B cell (primary cell): ENCODE measurements around the gene PLPPR2. TPM values are rescaled to one million over a fixed set of nuclear protein-coding genes. Genes with fewer than 3 reads are reported as not detected.

Source experiments
- ATAC-seq: fragments of 200-7000 bp; cut with Tn5 transposase; one replicate; pipeline ENCODE4 v1.10.0; 2021; ENCODE audit warnings: low read depth, mild to moderate bottlenecking, moderate number of reproducible peaks, moderate library complexity
- CTCF ChIA-PET: fragments of 350-600 bp; sonication (Branson Sonifier 250); formaldehyde crosslinking; loops from one replicate; lab custom pipeline; 2021; ENCODE audit warnings: antibody characterized with exemption, inconsistent platforms; lab: Charles Lee
- POLR2A ChIA-PET: fragments of 350-600 bp; sonication (Branson Sonifier 250); formaldehyde crosslinking; loops from one replicate; lab custom pipeline; 2021; ENCODE audit warnings: antibody characterized with exemption; lab: Charles Lee
- DNase-seq: peaks from one replicate; pipeline ENCODE4 v3.0.0; 2013
- H2AFZ ChIP-seq: 2 replicates; pipeline ENCODE4 v1.6.1; 2012; ENCODE audit warnings: mild to moderate bottlenecking, low read depth, low read length; ENCODE audit not compliant: insufficient read depth, poor library complexity, severe bottlenecking
- H3K27ac ChIP-seq, 2 donors: 1 replicate in 1 of 2; 2 replicates in 1 of 2; pipeline ENCODE4 v1.5.1; 2012 to 2013; ENCODE audit warnings: low read length in 2 of 2, mild to moderate bottlenecking in 2 of 2, moderate library complexity in 1 of 2
- H3K27me3 ChIP-seq, 4 experiments: fragments of 200-600 bp in 1 of 4; sonication (generic) in 1 of 4; replicated peaks in 1 of 4; 1 replicate in 2 of 4; 2 replicates in 2 of 4; pipeline versions ENCODE4 v1.6.1 to v1.7.0; 2013 to 2016; ENCODE audit warnings: low read length in 3 of 4, mild to moderate bottlenecking in 2 of 4, mixed read lengths in 1 of 4, moderate library complexity in 1 of 4; ENCODE audit not compliant: insufficient read depth in 4 of 4, control insufficient read depth in 3 of 4; ENCODE audit errors: control extremely low read depth in 1 of 4
- H3K36me3 ChIP-seq, 2 experiments: replicated peaks in 1 of 2; 1 replicate in 1 of 2; 2 replicates in 1 of 2; pipeline versions ENCODE4 v1.6.1 to v1.7.1; 2013; ENCODE audit warnings: low read length in 1 of 2; ENCODE audit not compliant: insufficient read depth in 2 of 2, control insufficient read depth in 1 of 2; ENCODE audit errors: control extremely low read depth in 1 of 2, extremely low read depth in 1 of 2
- H3K4me1 ChIP-seq, 2 donors: fragments of 200-600 bp in 1 of 2; sonication (generic) in 1 of 2; 1 replicate in 1 of 2; 2 replicates in 1 of 2; pipeline versions ENCODE4 v1.5.1 to v1.6.1; 2013 to 2017; ENCODE audit warnings: low read length in 2 of 2; ENCODE audit not compliant: control insufficient read depth in 2 of 2, insufficient read depth in 2 of 2
- H3K4me2 ChIP-seq: replicated peaks from 2 replicates; pipeline ENCODE3; 2012; ENCODE audit warnings: mild to moderate bottlenecking, low read depth, low read length; ENCODE audit not compliant: poor library complexity, severe bottlenecking
- H3K4me3 ChIP-seq, 5 experiments: fragments of 200-600 bp in 1 of 5; sonication (generic) in 1 of 5; 1 replicate in 3 of 5; 2 replicates in 2 of 5; pipeline versions ENCODE4 v1.5.1 to v1.7.0; 2011 to 2016; ENCODE audit warnings: low read length in 4 of 5, mild to moderate bottlenecking in 4 of 5, low read depth in 2 of 5, control low read depth in 1 of 5, moderate library complexity in 1 of 5; ENCODE audit not compliant: insufficient read depth in 1 of 5; ENCODE audit errors: control extremely low read depth in 1 of 5, extremely low read depth in 1 of 5
- H3K79me2 ChIP-seq: fragments of 200-600 bp; sonication (generic); one replicate; pipeline ENCODE4 v1.6.0; 2016; ENCODE audit warnings: low read length; ENCODE audit not compliant: control insufficient read depth, insufficient read depth
- H3K9ac ChIP-seq: fragments of 200-600 bp; sonication (generic); 2 replicates; pipeline ENCODE4 v1.6.1; 2017; ENCODE audit warnings: mild to moderate bottlenecking, low read length, moderate library complexity
- H3K9me3 ChIP-seq, 3 donors: one replicate each; pipeline versions ENCODE4 v1.6.1 to v1.7.1; 2013; ENCODE audit warnings: low read length in 2 of 3; ENCODE audit not compliant: control insufficient read depth in 2 of 3, insufficient read depth in 1 of 3; ENCODE audit errors: control extremely low read depth in 1 of 3
- H4K20me1 ChIP-seq: 2 replicates; pipeline ENCODE4 v1.6.0; 2012; ENCODE audit warnings: mild to moderate bottlenecking, low read length; ENCODE audit not compliant: insufficient read depth, control insufficient read depth, poor library complexity, severe bottlenecking
- H3K27ac Mint-ChIP-seq: one replicate; pipeline ENCODE4 v1.8.0; 2021; ENCODE audit warnings: mixed read lengths
- H3K27me3 Mint-ChIP-seq: one replicate; pipeline ENCODE4 v1.8.0; 2021; ENCODE audit warnings: mixed read lengths
- H3K4me1 Mint-ChIP-seq: one replicate; pipeline ENCODE4 v1.8.0; 2021; ENCODE audit warnings: mixed read lengths
- H3K4me3 Mint-ChIP-seq: one replicate; pipeline ENCODE4 v1.8.0; 2021; ENCODE audit warnings: mixed read lengths
- H3K9me3 Mint-ChIP-seq: one replicate; pipeline ENCODE4 v1.8.0; 2022; ENCODE audit warnings: mixed read lengths; ENCODE audit not compliant: insufficient read depth
- CTCF ChIP-seq: fragments of 200-600 bp; IDR thresholded peaks from one replicate; pipeline ENCODE4 v1.8.0; 2022; ENCODE audit warnings: antibody characterized with exemption, mild to moderate bottlenecking
- EZH2 ChIP-seq: IDR thresholded peaks from 2 replicates; pipeline ENCODE4 v1.6.1; 2012; ENCODE audit warnings: borderline replicate concordance, low read depth, mild to moderate bottlenecking, moderate library complexity, low read length; ENCODE audit not compliant: insufficient read depth, poor library complexity, severe bottlenecking
- WGBS: methylation state at CpG from one replicate; pipeline ENCODE4 v1.1.5; 2013; ENCODE audit warnings: missing lambda C conversion rate; ENCODE audit not compliant: insufficient coverage; 5-methylcytosine and 5-hydroxymethylcytosine counted together
- intact Hi-C: fragments of 100-400 bp; cut with micrococcal nuclease; formaldehyde crosslinking; loops from one replicate; pipeline ENCODE4 v1.10.0; 2022
- polyA plus RNA-seq: library from polyadenylated mRNA; depleted of rRNA; stranded (reverse); fragments of >200 nt; gene quantifications from 2 replicates; pipeline ENCODE4 v1.2.3, GENCODE V29; 2012
- total RNA-seq, 2 donors: library from RNA; stranded (reverse); fragments of 120-200 nt in 1 of 2; gene quantifications; 1 replicate in 1 of 2; 2 replicates in 1 of 2; pipeline versions ENCODE4 v1.2.3 to v1.2.4, GENCODE V29; 2013 to 2022

PLPPR2 gene
- total and polyA plus RNA-seq, 2 donors (not counting 1 experiment from before 2014, with no cell fraction given): 3.8 to 11.1 TPM

GRCh38 chr19:11335449-11336146 lies 19.6 kb upstream of the PLPPR2 start:
- no peak for DNase-seq
- ChIA-PET CTCF (no interaction called here), POLR2A (no interaction called here)
- Histone ChIP-seq H3K27me3 (no peaks in the 10 kb centered on the region), H2AFZ (no peak overlapping the region), H3K4me2 (no peak overlapping the region), H3K4me1 (peaks cover 10 to 16% of the 10 kb centered on the region in 2 donors), H3K79me2 (no peaks in the 10 kb centered on the region), H3K9ac (no peak overlapping the region), H3K27ac (no peak overlapping the region), H3K9me3 (peaks cover 0 to 13% (median 0%) of the 10 kb centered on the region in 3 donors), H4K20me1 (no peaks in the 10 kb centered on the region), H3K4me3 (no peak overlapping the region), H3K36me3 (peaks cover 6 to 10% of the 10 kb centered on the region in 2 experiments)
- no peak for ATAC-seq
- WGBS: over 99% methylated on average over 16 of the region's 17 CpGs
- Mint-ChIP-seq H3K4me3 (no peak overlapping the region), H3K9me3 (no peaks in the 10 kb centered on the region), H3K27me3 (no peaks in the 10 kb centered on the region), H3K27ac (no peak overlapping the region), H3K4me1 (peaks cover 21% of the 10 kb centered on the region)
- no peak for TF ChIP-seq CTCF
- TF ChIP-seq EZH2: no peak
- intact Hi-C loops: no loop called here

GRCh38 chr19:11337080-11337479 lies 18.2 kb upstream of the PLPPR2 start:
- 34% methylated on average over 13 of the region's 14 CpGs for WGBS
- ATAC-seq (no peak), DNase-seq (peak; percentile 11)
- peak overlapping the region; percentile 46 for H3K27ac Mint-ChIP-seq
- Histone ChIP-seq H3K27me3 (no peaks in the 10 kb centered on the region), H4K20me1 (no peaks in the 10 kb centered on the region), H3K9ac (no peak overlapping the region), H3K4me3 (peak overlapping the region in 1 of 5 experiments; percentile 11), H3K4me2 (no peak overlapping the region), H3K27ac (no peak overlapping the region), H3K9me3 (peaks cover 0 to 13% (median 0%) of the 10 kb centered on the region in 3 donors), H3K79me2 (no peaks in the 10 kb centered on the region), H3K36me3 (peaks cover 8 to 12% of the 10 kb centered on the region in 2 experiments), H3K4me1 (peaks cover 10 to 16% of the 10 kb centered on the region in 2 donors), H2AFZ (peak overlapping the region; percentile 0)
- POLR2A ChIA-PET: interaction anchor here (0.7 kb wide), 2 partner anchors 86 to 1421 kb away, joined by 3 to 9 read pairs; no protein-coding TSS in a partner anchor
- no peaks in the 10 kb centered on the region for H3K27me3 Mint-ChIP-seq
- peaks cover 21% of the 10 kb centered on the region for H3K4me1 Mint-ChIP-seq
- no peak overlapping the region for H3K4me3 Mint-ChIP-seq
- CTCF ChIA-PET: no interaction called here
- TF ChIP-seq EZH2 (no peak), CTCF (no peak)
- H3K9me3 Mint-ChIP-seq: no peaks in the 10 kb centered on the region
- intact Hi-C loops: no loop called here
